CD4-positive, alpha-beta T cell (primary cell): ENCODE results near the gene WWOX. TPM values are rescaled to one million over a fixed set of nuclear protein-coding genes. Genes with fewer than 3 reads are reported as not detected.

ENCODE experiments used
- ATAC-seq: fragments of 200-7000 bp; cut with Tn5 transposase; one replicate; pipeline ENCODE4 v1.10.0; 2022; ENCODE audit warnings: mild to moderate bottlenecking; ENCODE audit not compliant: poor library complexity
- CTCF ChIA-PET: fragments of 350-600 bp; sonication (Branson Sonifier 250); formaldehyde crosslinking; loops from one replicate; lab custom pipeline; 2021; ENCODE audit warnings: antibody characterized with exemption, inconsistent platforms; lab: Charles Lee
- POLR2A ChIA-PET: fragments of 350-600 bp; sonication (Branson Sonifier 250); formaldehyde crosslinking; loops from one replicate; lab custom pipeline; 2021; ENCODE audit warnings: antibody characterized with exemption, inconsistent platforms; lab: Charles Lee
- DNase-seq, 14 experiments: peaks; one replicate each; pipeline ENCODE4 v3.0.0-alpha.2; 2013 to 2020; ENCODE audit warnings: mixed read lengths in 2 of 14
- H3K27ac ChIP-seq, 2 donors: one replicate each; pipeline versions ENCODE4 v1.5.1 to v1.7.0; 2013; ENCODE audit warnings: low read length in 2 of 2, low read depth in 1 of 2, mild to moderate bottlenecking in 1 of 2
- H3K27me3 ChIP-seq, 2 experiments: 1 replicate in 1 of 2; 2 replicates in 1 of 2; pipeline versions ENCODE4 v1.6.1 to v1.7.0; 2013; ENCODE audit warnings: low read length in 2 of 2, control low read depth in 1 of 2, mild to moderate bottlenecking in 1 of 2, moderate library complexity in 1 of 2; ENCODE audit not compliant: insufficient read depth in 2 of 2, control insufficient read depth in 1 of 2
- H3K36me3 ChIP-seq: one replicate; pipeline ENCODE4 v1.6.1; 2013; ENCODE audit warnings: low read length, control low read depth; ENCODE audit not compliant: insufficient read depth
- H3K4me1 ChIP-seq: one replicate; pipeline ENCODE4 v1.6.1; 2013; ENCODE audit warnings: low read length, control low read depth; ENCODE audit not compliant: insufficient read depth
- H3K4me3 ChIP-seq: one replicate; pipeline ENCODE4 v1.5.1; 2013; ENCODE audit warnings: mild to moderate bottlenecking, low read length, moderate library complexity
- H3K9me3 ChIP-seq, 2 experiments: 1 replicate in 1 of 2; 2 replicates in 1 of 2; pipeline versions ENCODE4 v1.6.1 to v1.7.0; 2013; ENCODE audit warnings: low read length in 2 of 2, mild to moderate bottlenecking in 2 of 2, control low read depth in 1 of 2, moderate library complexity in 1 of 2; ENCODE audit not compliant: control insufficient read depth in 1 of 2, insufficient read depth in 1 of 2
- H3K27ac Mint-ChIP-seq: one replicate; pipeline ENCODE4 v1.8.0; 2020; ENCODE audit warnings: mixed read lengths
- H3K27me3 Mint-ChIP-seq: one replicate; pipeline ENCODE4 v1.8.0; 2021; ENCODE audit warnings: mixed read lengths
- H3K36me3 Mint-ChIP-seq: one replicate; pipeline ENCODE4 v1.8.0; 2021; ENCODE audit warnings: low read depth, mixed read lengths
- H3K4me1 Mint-ChIP-seq: one replicate; pipeline ENCODE4 v1.8.0; 2021; ENCODE audit warnings: low read depth, mixed read lengths
- H3K4me3 Mint-ChIP-seq: one replicate; pipeline ENCODE4 v1.8.0; 2020; ENCODE audit warnings: mild to moderate bottlenecking, mixed read lengths
- H3K9me3 Mint-ChIP-seq: one replicate; pipeline ENCODE4 v1.8.0; 2020; ENCODE audit warnings: mixed read lengths
- intact Hi-C, 2 experiments: fragments of 100-400 bp; cut with DNase I in 1 of 2; cut with micrococcal nuclease in 1 of 2; formaldehyde crosslinking; loops; one replicate each; pipeline versions ENCODE4 v1.15.1 to v1.9.0; 2023 to 2025; cut with DNase I, micrococcal nuclease
- total RNA-seq, 174 experiments: library from RNA in 2 of 174; stranded (reverse) in 2 of 174; gene quantifications; one replicate each; pipeline ENCODE4 v1.2.3 and lab custom pipeline; 2021 to 2026
- TF ChIP-seq, protein P1 (sequence below): fragments of 200-600 bp; IDR thresholded peaks from one replicate; pipeline ENCODE4 v1.8.0; 2022; ENCODE audit warnings: antibody characterized with exemption, mild to moderate bottlenecking

WWOX gene
- total RNA-seq, 2 experiments from 2014 or later, result 19.3 to 21.7 TPM

DNA sequence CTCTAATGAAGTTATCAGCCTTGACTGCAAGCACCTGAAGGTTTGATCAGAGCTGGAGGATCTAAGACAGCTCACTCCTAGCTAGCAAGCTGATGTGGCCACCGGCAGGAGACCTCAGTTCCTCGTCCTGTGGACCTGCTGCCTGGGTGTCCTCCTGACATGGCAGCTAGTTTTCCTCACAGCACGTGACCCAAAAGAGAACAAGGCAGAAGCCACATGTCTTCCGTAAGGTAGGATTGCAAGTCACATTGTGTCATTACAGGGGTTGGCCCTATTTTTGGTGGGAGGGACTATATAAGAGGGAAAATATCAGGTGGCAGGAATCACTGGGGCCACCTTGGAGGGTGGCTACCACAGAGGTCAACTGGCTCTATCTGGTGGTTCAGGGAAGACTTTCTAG, 18.1 kb upstream of the WWOX start:
- TF ChIP-seq, protein P1, sequence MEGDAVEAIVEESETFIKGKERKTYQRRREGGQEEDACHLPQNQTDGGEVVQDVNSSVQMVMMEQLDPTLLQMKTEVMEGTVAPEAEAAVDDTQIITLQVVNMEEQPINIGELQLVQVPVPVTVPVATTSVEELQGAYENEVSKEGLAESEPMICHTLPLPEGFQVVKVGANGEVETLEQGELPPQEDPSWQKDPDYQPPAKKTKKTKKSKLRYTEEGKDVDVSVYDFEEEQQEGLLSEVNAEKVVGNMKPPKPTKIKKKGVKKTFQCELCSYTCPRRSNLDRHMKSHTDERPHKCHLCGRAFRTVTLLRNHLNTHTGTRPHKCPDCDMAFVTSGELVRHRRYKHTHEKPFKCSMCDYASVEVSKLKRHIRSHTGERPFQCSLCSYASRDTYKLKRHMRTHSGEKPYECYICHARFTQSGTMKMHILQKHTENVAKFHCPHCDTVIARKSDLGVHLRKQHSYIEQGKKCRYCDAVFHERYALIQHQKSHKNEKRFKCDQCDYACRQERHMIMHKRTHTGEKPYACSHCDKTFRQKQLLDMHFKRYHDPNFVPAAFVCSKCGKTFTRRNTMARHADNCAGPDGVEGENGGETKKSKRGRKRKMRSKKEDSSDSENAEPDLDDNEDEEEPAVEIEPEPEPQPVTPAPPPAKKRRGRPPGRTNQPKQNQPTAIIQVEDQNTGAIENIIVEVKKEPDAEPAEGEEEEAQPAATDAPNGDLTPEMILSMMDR, result no peak
- Histone ChIP-seq H3K27me3 (peaks cover 0 to 3% of the 10 kb centered on the region in 2 experiments), H3K4me3 (no peak overlapping the region), H3K9me3 (no peaks in the 10 kb centered on the region), H3K36me3 (no peaks in the 10 kb centered on the region), H3K27ac (no peak overlapping the region), H3K4me1 (no peaks in the 10 kb centered on the region)
- Mint-ChIP-seq H3K36me3 (no peaks in the 10 kb centered on the region), H3K27ac (no peak overlapping the region), H3K9me3 (no peaks in the 10 kb centered on the region), H3K27me3 (peaks cover 21% of the 10 kb centered on the region), H3K4me1 (no peaks in the 10 kb centered on the region), H3K4me3 (no peak overlapping the region)
- DNase-seq (no peak), ATAC-seq (no peak)
- ChIA-PET POLR2A (no interaction called here), CTCF (no interaction called here)
- intact Hi-C loops, result no loop called here

DNA sequence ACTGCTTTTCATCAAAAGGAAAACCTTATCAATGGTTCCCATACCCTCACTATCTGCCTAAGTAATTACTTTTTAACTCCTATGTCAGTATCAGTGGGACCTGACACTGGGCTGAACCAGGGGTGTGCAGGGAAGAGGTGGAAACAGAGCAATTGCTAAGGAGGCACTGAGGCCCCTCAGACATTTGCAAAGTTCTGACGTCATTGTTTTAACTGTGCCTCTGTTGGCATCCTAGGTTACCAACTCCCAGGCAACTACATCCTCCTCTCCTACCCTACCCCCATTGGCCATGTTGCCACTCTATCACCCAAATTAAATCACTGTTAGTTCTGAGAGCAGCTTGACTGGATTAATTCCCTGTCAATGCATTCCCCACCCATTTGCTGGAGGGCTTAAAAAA, 8.0 kb upstream of the WWOX start:
- no peaks in the 10 kb centered on the region for H3K9me3 ChIP-seq
- Mint-ChIP-seq H3K4me1 (no peaks in the 10 kb centered on the region), H3K9me3 (peaks cover 2% of the 10 kb centered on the region), H3K36me3 (no peaks in the 10 kb centered on the region), H3K27ac (no peak overlapping the region), H3K4me3 (no peak overlapping the region), H3K27me3 (peaks cover 13% of the 10 kb centered on the region)
- no peaks in the 10 kb centered on the region for H3K36me3 ChIP-seq
- TF ChIP-seq, protein P1, result no peak
- peaks cover 0 to 6% of the 10 kb centered on the region in 2 experiments for H3K27me3 ChIP-seq
- H3K4me3 ChIP-seq, result no peak overlapping the region
- intact Hi-C loops, result loop anchor here (10.0 kb wide), 1 partner anchor 877 kb away; no protein-coding TSS in a partner anchor
- no peaks in the 10 kb centered on the region for H3K4me1 ChIP-seq
- ChIA-PET POLR2A (no interaction called here), CTCF (interaction anchor here (1.1 kb wide), 1 partner anchor 9 kb away, joined by 3 read pairs; no protein-coding TSS in a partner anchor)
- no peak overlapping the region for H3K27ac ChIP-seq
- ATAC-seq, result no peak
- DNase-seq, result no peak

DNA sequence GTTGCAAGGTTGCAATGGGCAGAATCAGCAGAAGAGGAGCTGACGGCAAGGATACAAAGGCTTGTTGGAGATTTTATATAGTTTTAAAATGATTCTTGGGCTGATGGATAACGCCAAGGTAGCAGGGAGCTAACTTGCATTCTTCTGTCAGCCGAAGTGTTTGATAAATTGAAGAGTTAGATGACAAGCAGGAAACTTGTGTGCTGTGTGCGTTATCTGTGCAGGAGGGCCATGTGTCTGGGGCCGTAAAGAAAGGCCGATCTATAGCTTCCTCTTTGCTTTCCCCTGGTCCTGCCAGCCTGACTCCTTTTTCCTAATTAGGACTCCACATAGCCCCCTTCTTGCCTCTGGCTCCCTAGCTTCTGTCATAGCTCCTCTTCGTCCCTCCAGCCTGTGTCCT, 6.7 kb upstream of the WWOX start:
- no peak overlapping the region for H3K27ac ChIP-seq
- no peak overlapping the region for H3K4me3 ChIP-seq
- ATAC-seq (no peak), DNase-seq (no peak)
- Mint-ChIP-seq H3K27ac (no peak overlapping the region), H3K27me3 (peaks cover 13% of the 10 kb centered on the region), H3K9me3 (peaks cover 2% of the 10 kb centered on the region), H3K36me3 (no peaks in the 10 kb centered on the region), H3K4me1 (no peaks in the 10 kb centered on the region), H3K4me3 (no peak overlapping the region)
- no peaks in the 10 kb centered on the region for H3K9me3 ChIP-seq
- no peaks in the 10 kb centered on the region for H3K36me3 ChIP-seq
- H3K4me1 ChIP-seq, result no peaks in the 10 kb centered on the region
- TF ChIP-seq, protein P1, result no peak
- H3K27me3 ChIP-seq, result peaks cover 0 to 6% of the 10 kb centered on the region in 2 experiments
- intact Hi-C loops, result loop anchor here (10.0 kb wide), 1 partner anchor 878 kb away; no protein-coding TSS in a partner anchor
- ChIA-PET CTCF (no interaction called here), POLR2A (no interaction called here)
